Measurements from ENCODE around the gene CHST13.

Gene CHST13

GRCh38 chr3:126549861-126550487, 26.0 kb downstream of the CHST13 start:
- no peaks in the 10 kb centered on the region for H3K9me3 Mint-ChIP-seq
- H3K27me3 Mint-ChIP-seq: peaks cover 4% of the 10 kb centered on the region
- intact Hi-C loops (cut with micrococcal nuclease): no loop called here
- peaks cover 52% of the 10 kb centered on the region for H3K4me1 Mint-ChIP-seq (ENCODE audit: low read depth)
- H3K27ac Mint-ChIP-seq: peak overlapping the region; percentile 32
- no peaks in the 10 kb centered on the region for H3K36me3 Mint-ChIP-seq (ENCODE audit: low read depth)
- H3K4me3 Mint-ChIP-seq: no peak overlapping the region

- Mint-ChIP-seq H3K9me3 (no peaks in the 10 kb centered on the region), H3K27me3 (peaks cover 4% of the 10 kb centered on the region), H3K27ac (peak overlapping the region; percentile 32), H3K36me3 (ENCODE audit: low read depth) (no peaks in the 10 kb centered on the region), H3K4me3 (no peak overlapping the region), H3K4me1 (ENCODE audit: low read depth) (peaks cover 48% of the 10 kb centered on the region)
- intact Hi-C loops (cut with micrococcal nuclease): no loop called here
These were observed 26.6 kb downstream of the CHST13 start for GRCh38 chr3:126550488-126551051.

- no peak overlapping the region for H3K4me3 Mint-ChIP-seq
- no peaks in the 10 kb centered on the region for H3K9me3 Mint-ChIP-seq
- intact Hi-C loops (cut with micrococcal nuclease): no loop called here
- peak overlapping the region; percentile 32 for H3K27ac Mint-ChIP-seq
- H3K27me3 Mint-ChIP-seq: peaks cover 4% of the 10 kb centered on the region
- H3K4me1 Mint-ChIP-seq (ENCODE audit: low read depth): peaks cover 48% of the 10 kb centered on the region
- no peaks in the 10 kb centered on the region for H3K36me3 Mint-ChIP-seq (ENCODE audit: low read depth)
These were observed 27.3 kb downstream of the CHST13 start for GRCh38 chr3:126551121-126551838.

GRCh38 chr3:126551839-126552687, 28.1 kb downstream of the CHST13 start:
- Mint-ChIP-seq H3K36me3 (ENCODE audit: low read depth) (no peaks in the 10 kb centered on the region), H3K4me3 (no peak overlapping the region), H3K9me3 (no peaks in the 10 kb centered on the region), H3K27me3 (peaks cover 4% of the 10 kb centered on the region), H3K27ac (no peak overlapping the region), H3K4me1 (ENCODE audit: low read depth) (peaks cover 43% of the 10 kb centered on the region)
- intact Hi-C loops (cut with micrococcal nuclease): no loop called here

- peaks cover 4% of the 10 kb centered on the region for H3K27me3 Mint-ChIP-seq
- intact Hi-C loops (cut with micrococcal nuclease): no loop called here
- H3K36me3 Mint-ChIP-seq (ENCODE audit: low read depth): no peaks in the 10 kb centered on the region
- peaks cover 36% of the 10 kb centered on the region for H3K4me1 Mint-ChIP-seq (ENCODE audit: low read depth)
- no peaks in the 10 kb centered on the region for H3K9me3 Mint-ChIP-seq
- no peak overlapping the region for H3K4me3 Mint-ChIP-seq
- H3K27ac Mint-ChIP-seq: no peak overlapping the region
These were observed 28.8 kb downstream of the CHST13 start for GRCh38 chr3:126552688-126553283.

GRCh38 chr3:126553284-126554084, 29.5 kb downstream of the CHST13 start:
- Mint-ChIP-seq H3K27me3 (peaks cover 4% of the 10 kb centered on the region), H3K36me3 (ENCODE audit: low read depth) (no peaks in the 10 kb centered on the region), H3K4me1 (ENCODE audit: low read depth) (peaks cover 30% of the 10 kb centered on the region), H3K9me3 (no peaks in the 10 kb centered on the region), H3K27ac (no peak overlapping the region), H3K4me3 (no peak overlapping the region)
- intact Hi-C loops (cut with micrococcal nuclease): no loop called here

- Mint-ChIP-seq H3K27me3 (peaks cover 4% of the 10 kb centered on the region), H3K36me3 (ENCODE audit: low read depth) (no peaks in the 10 kb centered on the region), H3K4me3 (no peak overlapping the region), H3K9me3 (no peaks in the 10 kb centered on the region), H3K27ac (no peak overlapping the region), H3K4me1 (ENCODE audit: low read depth) (peaks cover 17% of the 10 kb centered on the region)
- intact Hi-C loops (cut with micrococcal nuclease): no loop called here
These were observed 30.9 kb downstream of the CHST13 start for GRCh38 chr3:126554560-126555525.

- H3K9me3 Mint-ChIP-seq: no peaks in the 10 kb centered on the region
- peaks cover 4% of the 10 kb centered on the region for H3K27me3 Mint-ChIP-seq
- H3K4me1 Mint-ChIP-seq (ENCODE audit: low read depth): peaks cover 6% of the 10 kb centered on the region
- no peaks in the 10 kb centered on the region for H3K36me3 Mint-ChIP-seq (ENCODE audit: low read depth)
- no peak overlapping the region for H3K27ac Mint-ChIP-seq
- intact Hi-C loops (cut with micrococcal nuclease): no loop called here
- H3K4me3 Mint-ChIP-seq: no peak overlapping the region
These were observed 32.1 kb downstream of the CHST13 start for GRCh38 chr3:126555795-126556636.

- Mint-ChIP-seq H3K4me1 (ENCODE audit: low read depth) (no peaks in the 10 kb centered on the region), H3K4me3 (no peak overlapping the region), H3K9me3 (no peaks in the 10 kb centered on the region), H3K36me3 (ENCODE audit: low read depth) (no peaks in the 10 kb centered on the region), H3K27ac (no peak overlapping the region), H3K27me3 (peaks cover 2% of the 10 kb centered on the region)
- intact Hi-C loops (cut with micrococcal nuclease): no loop called here
These were observed 32.9 kb downstream of the CHST13 start for GRCh38 chr3:126556637-126557414.

- Mint-ChIP-seq H3K27me3 (peaks cover 2% of the 10 kb centered on the region), H3K4me3 (no peak overlapping the region), H3K27ac (no peak overlapping the region), H3K9me3 (no peaks in the 10 kb centered on the region), H3K36me3 (ENCODE audit: low read depth) (no peaks in the 10 kb centered on the region), H3K4me1 (ENCODE audit: low read depth) (no peaks in the 10 kb centered on the region)
- intact Hi-C loops (cut with micrococcal nuclease): no loop called here
These were observed 33.4 kb downstream of the CHST13 start for GRCh38 chr3:126557415-126557745.

GRCh38 chr3:126557761-126558160, 33.8 kb downstream of the CHST13 start:
- intact Hi-C loops (cut with micrococcal nuclease): no loop called here
- H3K9me3 Mint-ChIP-seq: no peaks in the 10 kb centered on the region
- H3K27ac Mint-ChIP-seq: no peak overlapping the region
- no peak overlapping the region for H3K4me3 Mint-ChIP-seq
- peaks cover 2% of the 10 kb centered on the region for H3K27me3 Mint-ChIP-seq
- H3K4me1 Mint-ChIP-seq (ENCODE audit: low read depth): no peaks in the 10 kb centered on the region
- H3K36me3 Mint-ChIP-seq (ENCODE audit: low read depth): no peaks in the 10 kb centered on the region
